ENCODE measurements around the gene NEURL1B. TPM values are rescaled to one million over a fixed set of nuclear protein-coding genes. Genes with fewer than 3 reads are reported as not detected.

NEURL1B gene
- total and polyA plus RNA-seq, 12 donors = 14.4 to 45.8 (median 21.6) TPM

- intact Hi-C loops (cut with DNase I) = loop anchor here (2.0 to 10.0 kb wide), 12 partner anchors 37 to 167 kb away; no protein-coding TSS in a partner anchor
- Histone ChIP-seq H3K27ac (peak overlapping the region; percentile 2 to 99 (median 96)), H3K36me3 (peaks cover 0 to 54% (median 0%) of the 10 kb centered on the region in 9 donors), H3K27me3 (peaks cover 0 to 30% (median 0%) of the 10 kb centered on the region in 7 donors), H3K9me3 (no peaks in the 10 kb centered on the region), H3K4me1 (peaks cover 9 to 84% (median 64%) of the 10 kb centered on the region in 9 donors), H3K4me3 (peak overlapping the region in 9 of 10 donors; percentile 72 to 99 (median 85))
- WGBS, 2 donors = 37 to 56% methylated on average over 6 of the region's 6 CpGs
- TF ChIP-seq, protein P1, sequence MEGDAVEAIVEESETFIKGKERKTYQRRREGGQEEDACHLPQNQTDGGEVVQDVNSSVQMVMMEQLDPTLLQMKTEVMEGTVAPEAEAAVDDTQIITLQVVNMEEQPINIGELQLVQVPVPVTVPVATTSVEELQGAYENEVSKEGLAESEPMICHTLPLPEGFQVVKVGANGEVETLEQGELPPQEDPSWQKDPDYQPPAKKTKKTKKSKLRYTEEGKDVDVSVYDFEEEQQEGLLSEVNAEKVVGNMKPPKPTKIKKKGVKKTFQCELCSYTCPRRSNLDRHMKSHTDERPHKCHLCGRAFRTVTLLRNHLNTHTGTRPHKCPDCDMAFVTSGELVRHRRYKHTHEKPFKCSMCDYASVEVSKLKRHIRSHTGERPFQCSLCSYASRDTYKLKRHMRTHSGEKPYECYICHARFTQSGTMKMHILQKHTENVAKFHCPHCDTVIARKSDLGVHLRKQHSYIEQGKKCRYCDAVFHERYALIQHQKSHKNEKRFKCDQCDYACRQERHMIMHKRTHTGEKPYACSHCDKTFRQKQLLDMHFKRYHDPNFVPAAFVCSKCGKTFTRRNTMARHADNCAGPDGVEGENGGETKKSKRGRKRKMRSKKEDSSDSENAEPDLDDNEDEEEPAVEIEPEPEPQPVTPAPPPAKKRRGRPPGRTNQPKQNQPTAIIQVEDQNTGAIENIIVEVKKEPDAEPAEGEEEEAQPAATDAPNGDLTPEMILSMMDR (IDR thresholded peaks at IDR 0.05) = no peak
- DNase-seq = no peak
- no peak for ATAC-seq
Measured at GRCh38 chr5:172644266-172644665, 3.2 kb downstream of the NEURL1B start.

GRCh38 chr5:172644711-172645110 lies 3.6 kb downstream of the NEURL1B start:
- Histone ChIP-seq H3K27ac (peak overlapping the region; percentile 2 to 99 (median 96)), H3K4me3 (peak overlapping the region in 9 of 10 donors; percentile 72 to 99 (median 85)), H3K36me3 (peaks cover 0 to 58% (median 0%) of the 10 kb centered on the region in 9 donors), H3K9me3 (no peaks in the 10 kb centered on the region), H3K27me3 (peaks cover 0 to 30% (median 0%) of the 10 kb centered on the region in 7 donors), H3K4me1 (peaks cover 9 to 89% (median 68%) of the 10 kb centered on the region in 9 donors)
- TF ChIP-seq, protein P1 (IDR thresholded peaks at IDR 0.05) = no peak
- intact Hi-C loops (cut with DNase I) = loop anchor here (2.0 to 10.0 kb wide), 13 partner anchors 37 to 167 kb away; no protein-coding TSS in a partner anchor
- no peak for DNase-seq
- 52 to 72% methylated on average over 8 of the region's 8 CpGs for WGBS, 2 donors
- no peak for ATAC-seq

- TF ChIP-seq, protein P1 (IDR thresholded peaks at IDR 0.05) = no peak
- ATAC-seq = no peak
- Histone ChIP-seq H3K27me3 (peaks cover 0 to 29% (median 0%) of the 10 kb centered on the region in 7 donors), H3K4me3 (peak overlapping the region; percentile 3 to 99 (median 85)), H3K9me3 (no peaks in the 10 kb centered on the region), H3K27ac (peak overlapping the region; percentile 2 to 99 (median 96)), H3K36me3 (peaks cover 0 to 65% (median 0%) of the 10 kb centered on the region in 9 donors), H3K4me1 (peaks cover 9 to 91% (median 69%) of the 10 kb centered on the region in 9 donors)
- 55 to 68% methylated on average over 11 of the region's 11 CpGs for WGBS, 2 donors
- intact Hi-C loops (cut with DNase I) = loop anchor here in 7 of 10 donors (2.0 to 10.0 kb wide), 6 partner anchors 42 to 161 kb away; no protein-coding TSS in a partner anchor
- DNase-seq = no peak
Measured at GRCh38 chr5:172645271-172646055, 4.4 kb downstream of the NEURL1B start.

DNA sequence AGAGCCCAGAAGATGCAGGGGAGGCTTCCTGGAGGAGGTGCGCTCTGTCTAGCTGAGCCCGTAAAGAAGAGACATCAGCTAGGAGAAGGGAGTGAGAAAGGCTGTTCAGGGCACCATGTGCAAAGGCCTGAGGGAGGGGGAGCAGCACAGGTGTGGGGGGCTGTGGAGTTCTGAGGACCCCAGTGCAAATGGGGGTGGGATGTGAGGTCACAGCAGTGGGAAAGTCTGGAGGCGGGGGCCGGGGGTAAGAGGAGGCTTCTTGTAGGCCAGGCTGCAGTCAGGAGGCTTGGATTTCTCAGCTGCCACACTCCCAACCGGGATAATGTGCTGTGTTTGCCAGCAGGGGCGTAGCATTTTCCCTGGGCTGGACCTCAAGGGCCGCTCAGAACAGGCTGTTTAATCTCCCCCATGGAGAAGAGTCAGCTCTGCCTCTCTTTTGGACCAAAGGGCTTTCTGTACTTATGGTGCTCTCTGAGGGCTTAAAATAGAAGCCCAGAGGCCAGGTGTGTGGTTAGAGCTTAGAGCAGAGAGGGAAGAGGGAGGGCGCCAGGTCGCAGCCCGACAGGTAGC lies 5.7 kb downstream of the NEURL1B start:
- Histone ChIP-seq H3K4me1 (peaks cover 9 to 98% (median 79%) of the 10 kb centered on the region in 9 donors), H3K4me3 (peak overlapping the region in 9 of 10 donors; percentile 16 to 99 (median 85)), H3K27me3 (peaks cover 0 to 18% (median 0%) of the 10 kb centered on the region in 7 donors), H3K9me3 (no peaks in the 10 kb centered on the region), H3K36me3 (peaks cover 0 to 70% (median 0%) of the 10 kb centered on the region in 9 donors), H3K27ac (peak overlapping the region; percentile 23 to 99 (median 96))
- WGBS, 2 donors = 37 to 47% methylated on average over 10 of the region's 10 CpGs
- peak; percentile 36 to 67 (median 60) for ATAC-seq
- intact Hi-C loops (cut with DNase I) = loop anchor here in 6 of 10 donors (5.0 to 10.0 kb wide), 5 partner anchors 40 to 162 kb away; no protein-coding TSS in a partner anchor
- TF ChIP-seq, protein P1 (IDR thresholded peaks at IDR 0.05) = peak; percentile 21 to 59 (median 48)
- peak in 1 of 2 donors; percentile 66 for DNase-seq
